Endometrial microvascular endothelial cells (primary cell): ENCODE data around the gene GALNT10. TPM values are rescaled to one million over a fixed set of nuclear protein-coding genes. Genes with fewer than 3 reads are reported as not detected.

Experiments used
- in situ Hi-C: cut with HindIII; loops from 2 replicates; pipeline ENCODE4 v1.10.0; 2017; ENCODE audit warnings: low sequenced_read_pairs, low pct_unique_long_range_greater_than_20kb; ENCODE audit errors: inconsistent ontology term
- total RNA-seq: library from RNA; depleted of rRNA; stranded (reverse); fragments of >200 nt; gene quantifications from one replicate; pipeline ENCODE4 v1.2.3, GENCODE V29; 2015; ENCODE audit errors: inconsistent ontology term

The GALNT10 gene
- total RNA-seq, 1 donor from 2014 or later, result 55.1 TPM

GRCh38 chr5:154303133-154303532 is 112.6 kb downstream of the GALNT10 start:
- in situ Hi-C loops, result no loop called here

GRCh38 chr5:154308443-154309370 is 118.2 kb downstream of the GALNT10 start:
- in situ Hi-C loops, result no loop called here

- in situ Hi-C loops, result no loop called here
Measured at GRCh38 chr5:154309371-154309745, 118.8 kb downstream of the GALNT10 start.

- in situ Hi-C loops, result no loop called here
Measured at GRCh38 chr5:154309805-154310204, 119.3 kb downstream of the GALNT10 start.

- in situ Hi-C loops, result no loop called here
Measured at GRCh38 chr5:154311362-154311761, 120.8 kb downstream of the GALNT10 start.

- in situ Hi-C loops, result no loop called here
Measured at GRCh38 chr5:154312000-154312399, 121.5 kb downstream of the GALNT10 start.

GRCh38 chr5:154312576-154312975 is 122.0 kb downstream of the GALNT10 start:
- in situ Hi-C loops, result no loop called here

GRCh38 chr5:154313360-154314017 is 123.0 kb downstream of the GALNT10 start:
- in situ Hi-C loops, result no loop called here

- in situ Hi-C loops, result no loop called here
Measured at GRCh38 chr5:154315196-154315595, 124.7 kb downstream of the GALNT10 start.

GRCh38 chr5:154315756-154316155 is 125.2 kb downstream of the GALNT10 start:
- in situ Hi-C loops, result no loop called here

GRCh38 chr5:154316223-154316935 is 125.8 kb downstream of the GALNT10 start:
- in situ Hi-C loops, result no loop called here

- in situ Hi-C loops, result no loop called here
Measured at GRCh38 chr5:154317916-154318315, 127.4 kb downstream of the GALNT10 start.

GRCh38 chr5:154318691-154319090 is 128.2 kb downstream of the GALNT10 start:
- in situ Hi-C loops, result no loop called here

GRCh38 chr5:154319736-154320135 is 129.2 kb downstream of the GALNT10 start:
- in situ Hi-C loops, result no loop called here

GRCh38 chr5:154320224-154321089 is 129.9 kb downstream of the GALNT10 start:
- in situ Hi-C loops, result no loop called here

GRCh38 chr5:154321546-154321945 is 131.0 kb downstream of the GALNT10 start:
- in situ Hi-C loops, result no loop called here

- in situ Hi-C loops, result no loop called here
Measured at GRCh38 chr5:154324033-154324432, 133.5 kb downstream of the GALNT10 start.

- in situ Hi-C loops, result no loop called here
Measured at GRCh38 chr5:154325566-154325965, 135.0 kb downstream of the GALNT10 start.

GRCh38 chr5:154329062-154329461 is 138.5 kb downstream of the GALNT10 start:
- in situ Hi-C loops, result no loop called here
